ENCODE results near the gene BUD23.

The BUD23 gene

DNA sequence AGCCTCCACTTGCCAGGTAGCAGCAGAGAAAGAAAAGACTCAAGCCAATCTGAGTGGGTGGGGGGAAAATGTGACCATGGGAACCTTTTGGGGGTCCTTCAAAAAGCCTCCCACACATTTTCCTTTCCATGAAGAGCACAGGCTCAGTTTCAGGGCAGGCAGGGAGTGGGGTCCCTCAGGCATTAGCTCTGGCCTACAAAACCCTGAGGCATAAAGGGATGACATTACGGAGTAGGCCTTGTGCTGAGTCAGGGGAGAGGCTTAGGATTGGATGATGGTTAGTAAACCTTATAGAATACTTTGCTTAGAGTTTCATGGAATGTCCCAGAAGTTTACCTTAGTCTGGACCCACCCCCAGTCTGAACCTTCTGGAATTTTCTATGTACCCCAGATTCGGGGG lies 3.7 kb upstream of the BUD23 start:
- no peak for DNase-seq
- Histone ChIP-seq H2BK15ac (replicated peaks; ENCODE audit: low read depth) (no peak overlapping the region), H2BK120ac (ENCODE audit: low read depth, low read length) (no peak overlapping the region)

DNA sequence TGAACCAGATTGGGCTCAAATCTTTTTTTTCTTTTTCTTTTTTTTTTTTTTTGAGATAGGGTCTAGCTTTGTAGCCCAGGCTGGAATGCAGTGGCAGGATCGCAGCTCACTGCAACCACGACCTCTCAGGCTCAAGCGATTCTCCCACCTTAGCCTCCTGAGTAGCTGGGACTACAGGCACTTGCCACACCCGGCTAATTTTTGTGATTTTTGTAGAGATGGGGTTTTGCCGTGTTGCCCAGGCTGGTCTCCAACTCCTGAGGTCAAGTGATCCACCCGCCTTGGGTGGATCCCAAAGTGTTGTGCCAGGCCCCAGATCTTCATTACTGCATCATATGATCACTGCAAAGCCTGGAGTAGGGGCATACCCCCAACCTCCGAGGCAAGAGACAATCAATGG lies 2.9 kb upstream of the BUD23 start:
- no peaks in the 10 kb centered on the region for H3K27me3 ChIP-seq (ENCODE audit: insufficient read depth, low read length, poor library complexity)
- H3K79me1 ChIP-seq (ENCODE audit: low read length) = peaks cover 23% of the 10 kb centered on the region
- H3K4me1 ChIP-seq (ENCODE audit: control insufficient read depth, low read depth, low read length) = peaks cover 4% of the 10 kb centered on the region
- no peak overlapping the region for H3K4me3 ChIP-seq (ENCODE audit: low read length)
- DNase-seq = no peak
- H2BK5ac ChIP-seq (ENCODE audit: low read length) = no peak overlapping the region
- H3K27ac ChIP-seq (ENCODE audit: low read depth, low read length) = no peak overlapping the region
- no peak overlapping the region for H3K23ac ChIP-seq (ENCODE audit: low read length)
- H2AK5ac ChIP-seq (ENCODE audit: low read length) = no peak overlapping the region
- no peak overlapping the region for H4K5ac ChIP-seq (ENCODE audit: low read length)
- H3K56ac ChIP-seq (ENCODE audit: low read length) = no peak overlapping the region
- peaks cover 39% of the 10 kb centered on the region for H3K79me2 ChIP-seq (ENCODE audit: control insufficient read depth, insufficient read depth, low read length)
- H4K8ac ChIP-seq (ENCODE audit: low read depth, low read length) = no peak overlapping the region
- no peak overlapping the region for H2BK120ac ChIP-seq (ENCODE audit: low read depth, low read length)
- no peak overlapping the region for H3K9ac ChIP-seq (ENCODE audit: low read length)
- H3K4ac ChIP-seq (ENCODE audit: low read depth, low read length) = no peak overlapping the region
- no peak overlapping the region for H3K4me2 ChIP-seq (ENCODE audit: low read length)
- H2BK15ac ChIP-seq (replicated peaks; ENCODE audit: low read depth) = no peak overlapping the region
- no CpG with 5 or more reads among the region's 7 CpGs for WGBS (ENCODE audit: extremely low coverage, insufficient coverage, low lambda C conversion rate)
- H3K36me3 ChIP-seq (ENCODE audit: control insufficient read depth, insufficient read depth, low read length) = peaks cover 2% of the 10 kb centered on the region
- no peak overlapping the region for H3K18ac ChIP-seq (ENCODE audit: low read length)

More for the DNA sequence above, 3.7 kb upstream of the BUD23 start:
- Histone ChIP-seq H3K9ac (ENCODE audit: low read length) (no peak overlapping the region), H2AK5ac (ENCODE audit: low read length) (no peak overlapping the region), H4K5ac (ENCODE audit: low read length) (no peak overlapping the region), H3K4me3 (ENCODE audit: low read length) (no peak overlapping the region), H3K79me1 (ENCODE audit: low read length) (peaks cover 21% of the 10 kb centered on the region), H2BK5ac (ENCODE audit: low read length) (no peak overlapping the region), H3K36me3 (ENCODE audit: control insufficient read depth, insufficient read depth, low read length) (peaks cover 2% of the 10 kb centered on the region), H3K4ac (ENCODE audit: low read depth, low read length) (no peak overlapping the region), H3K18ac (ENCODE audit: low read length) (no peak overlapping the region), H3K79me2 (ENCODE audit: control insufficient read depth, insufficient read depth, low read length) (peaks cover 31% of the 10 kb centered on the region), H3K56ac (ENCODE audit: low read length) (no peak overlapping the region), H3K23ac (ENCODE audit: low read length) (no peak overlapping the region), H3K27ac (ENCODE audit: low read depth, low read length) (no peak overlapping the region), H4K8ac (ENCODE audit: low read depth, low read length) (no peak overlapping the region), H3K27me3 (ENCODE audit: insufficient read depth, low read length, poor library complexity) (no peaks in the 10 kb centered on the region), H3K4me2 (ENCODE audit: low read length) (no peak overlapping the region), H3K4me1 (ENCODE audit: control insufficient read depth, low read depth, low read length) (peaks cover 4% of the 10 kb centered on the region)
- no CpG with 5 or more reads among the region's 2 CpGs for WGBS (ENCODE audit: extremely low coverage, insufficient coverage, low lambda C conversion rate)

- peaks cover 23% of the 10 kb centered on the region for H3K79me1 ChIP-seq (ENCODE audit: low read length)
- peaks cover 4% of the 10 kb centered on the region for H3K4me1 ChIP-seq (ENCODE audit: control insufficient read depth, low read depth, low read length)
- WGBS (ENCODE audit: extremely low coverage, insufficient coverage, low lambda C conversion rate) = no CpG with 5 or more reads among the region's 8 CpGs
- no peak overlapping the region for H3K27ac ChIP-seq (ENCODE audit: low read depth, low read length)
- H3K56ac ChIP-seq (ENCODE audit: low read length) = no peak overlapping the region
- no peak overlapping the region for H4K5ac ChIP-seq (ENCODE audit: low read length)
- no peak overlapping the region for H3K4me3 ChIP-seq (ENCODE audit: low read length)
- H2BK5ac ChIP-seq (ENCODE audit: low read length) = no peak overlapping the region
- no peak overlapping the region for H2AK5ac ChIP-seq (ENCODE audit: low read length)
- no peak overlapping the region for H3K4ac ChIP-seq (ENCODE audit: low read depth, low read length)
- H4K8ac ChIP-seq (ENCODE audit: low read depth, low read length) = no peak overlapping the region
- no peak overlapping the region for H3K18ac ChIP-seq (ENCODE audit: low read length)
- no peaks in the 10 kb centered on the region for H3K27me3 ChIP-seq (ENCODE audit: insufficient read depth, low read length, poor library complexity)
- DNase-seq = no peak
- H3K23ac ChIP-seq (ENCODE audit: low read length) = no peak overlapping the region
- H3K79me2 ChIP-seq (ENCODE audit: control insufficient read depth, insufficient read depth, low read length) = peaks cover 40% of the 10 kb centered on the region
- H3K36me3 ChIP-seq (ENCODE audit: control insufficient read depth, insufficient read depth, low read length) = peaks cover 2% of the 10 kb centered on the region
- no peak overlapping the region for H2BK120ac ChIP-seq (ENCODE audit: low read depth, low read length)
- peak overlapping the region; percentile 10 for H3K9ac ChIP-seq (ENCODE audit: low read length)
- no peak overlapping the region for H2BK15ac ChIP-seq (replicated peaks; ENCODE audit: low read depth)
- H3K4me2 ChIP-seq (ENCODE audit: low read length) = no peak overlapping the region
These were observed 2.4 kb upstream of the BUD23 start for GRCh38 chr7:73681031-73681430.

DNA sequence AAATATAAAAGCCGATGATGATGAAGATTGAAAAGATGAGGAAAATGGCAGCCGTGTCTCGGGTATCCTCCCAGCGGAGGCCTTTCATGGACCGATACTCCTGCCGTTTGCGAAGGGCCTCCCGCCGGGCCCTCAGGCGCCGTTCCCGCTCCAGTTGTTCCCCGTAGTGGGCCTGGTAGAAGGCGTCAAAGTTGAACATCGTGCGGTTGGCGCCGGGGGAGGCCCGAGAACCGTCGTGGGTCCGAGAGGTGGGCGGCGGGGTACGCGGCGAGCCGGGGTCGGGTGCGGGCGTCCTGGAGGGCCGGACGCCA lies 697 bp upstream of the BUD23 start:
- H2AK5ac ChIP-seq (ENCODE audit: low read length) = no peak overlapping the region
- peak overlapping the region; percentile 40 for H4K8ac ChIP-seq (ENCODE audit: low read depth, low read length)
- H4K5ac ChIP-seq (ENCODE audit: low read length) = no peak overlapping the region
- WGBS (ENCODE audit: extremely low coverage, insufficient coverage, low lambda C conversion rate) = no CpG with 5 or more reads among the region's 33 CpGs
- H3K4me1 ChIP-seq (ENCODE audit: control insufficient read depth, low read depth, low read length) = peaks cover 4% of the 10 kb centered on the region
- H3K4me2 ChIP-seq (ENCODE audit: low read length) = peak overlapping the region; percentile 86
- H2BK5ac ChIP-seq (ENCODE audit: low read length) = no peak overlapping the region
- H3K56ac ChIP-seq (ENCODE audit: low read length) = peak overlapping the region; percentile 97
- no peak overlapping the region for H2BK120ac ChIP-seq (ENCODE audit: low read depth, low read length)
- H3K18ac ChIP-seq (ENCODE audit: low read length) = no peak overlapping the region
- peaks cover 28% of the 10 kb centered on the region for H3K79me1 ChIP-seq (ENCODE audit: low read length)
- H3K23ac ChIP-seq (ENCODE audit: low read length) = no peak overlapping the region
- H2BK15ac ChIP-seq (replicated peaks; ENCODE audit: low read depth) = no peak overlapping the region
- H3K4ac ChIP-seq (ENCODE audit: low read depth, low read length) = no peak overlapping the region
- peaks cover 7% of the 10 kb centered on the region for H3K36me3 ChIP-seq (ENCODE audit: control insufficient read depth, insufficient read depth, low read length)
- no peak overlapping the region for H3K27ac ChIP-seq (ENCODE audit: low read depth, low read length)
- H3K27me3 ChIP-seq (ENCODE audit: insufficient read depth, low read length, poor library complexity) = no peaks in the 10 kb centered on the region
- H3K9ac ChIP-seq (ENCODE audit: low read length) = peak overlapping the region; percentile 92
- peaks cover 48% of the 10 kb centered on the region for H3K79me2 ChIP-seq (ENCODE audit: control insufficient read depth, insufficient read depth, low read length)
- no peak for DNase-seq
- peak overlapping the region; percentile 90 for H3K4me3 ChIP-seq (ENCODE audit: low read length)

GRCh38 chr7:73683788-73684693 lies 644 bp downstream of the BUD23 start:
- Histone ChIP-seq H3K79me1 (ENCODE audit: low read length) (peaks cover 27% of the 10 kb centered on the region), H3K18ac (ENCODE audit: low read length) (peak overlapping the region; percentile 41), H4K8ac (ENCODE audit: low read depth, low read length) (no peak overlapping the region), H3K36me3 (ENCODE audit: control insufficient read depth, insufficient read depth, low read length) (peaks cover 5% of the 10 kb centered on the region), H3K79me2 (ENCODE audit: control insufficient read depth, insufficient read depth, low read length) (peaks cover 48% of the 10 kb centered on the region), H3K9ac (ENCODE audit: low read length) (peak overlapping the region; percentile 87), H3K4me1 (ENCODE audit: control insufficient read depth, low read depth, low read length) (peaks cover 4% of the 10 kb centered on the region), H3K4me2 (ENCODE audit: low read length) (peak overlapping the region; percentile 63), H3K27ac (ENCODE audit: low read depth, low read length) (no peak overlapping the region), H3K4ac (ENCODE audit: low read depth, low read length) (no peak overlapping the region), H2BK120ac (ENCODE audit: low read depth, low read length) (no peak overlapping the region), H2BK15ac (replicated peaks; ENCODE audit: low read depth) (no peak overlapping the region), H2BK5ac (ENCODE audit: low read length) (no peak overlapping the region), H4K5ac (ENCODE audit: low read length) (no peak overlapping the region), H3K4me3 (ENCODE audit: low read length) (peak overlapping the region; percentile 71), H2AK5ac (ENCODE audit: low read length) (no peak overlapping the region), H3K23ac (ENCODE audit: low read length) (no peak overlapping the region), H3K56ac (ENCODE audit: low read length) (peak overlapping the region; percentile 94), H3K27me3 (ENCODE audit: insufficient read depth, low read length, poor library complexity) (no peaks in the 10 kb centered on the region)
- WGBS (ENCODE audit: extremely low coverage, insufficient coverage, low lambda C conversion rate) = no CpG with 5 or more reads among the region's 58 CpGs
- no peak for DNase-seq

Data from mesendoderm (in vitro differentiated cells).